HG02970 (cell line): ENCODE results near the gene BAIAP3.

Experiments
- ATAC-seq: cut with Tn5 transposase; IDR thresholded peaks from one replicate; pipeline ENCODE4 v1.9.1; 2021; ENCODE audit warnings: mild to moderate bottlenecking, moderate library complexity, moderate number of reproducible peaks; ENCODE audit not compliant: unreplicated experiment, low FRiP score

The BAIAP3 gene

GRCh38 chr16:1381612-1382406 lies 48.4 kb downstream of the BAIAP3 start:
- no peak for ATAC-seq

GRCh38 chr16:1383556-1383955 lies 50.1 kb downstream of the BAIAP3 start:
- no peak for ATAC-seq

- ATAC-seq = no peak
These were observed 51.8 kb downstream of the BAIAP3 start for GRCh38 chr16:1385232-1385631.

GRCh38 chr16:1387331-1387730 lies 53.9 kb downstream of the BAIAP3 start:
- ATAC-seq = no peak

GRCh38 chr16:1389762-1390161 lies 56.3 kb downstream of the BAIAP3 start:
- ATAC-seq = no peak

- ATAC-seq = no peak
These were observed 56.9 kb downstream of the BAIAP3 start for GRCh38 chr16:1390239-1390779.

- no peak for ATAC-seq
These were observed 59.4 kb downstream of the BAIAP3 start for GRCh38 chr16:1392826-1393225.

GRCh38 chr16:1393613-1394176 lies 60.2 kb downstream of the BAIAP3 start:
- ATAC-seq = no peak

GRCh38 chr16:1394367-1394951 lies 61.0 kb downstream of the BAIAP3 start:
- no peak for ATAC-seq

GRCh38 chr16:1395444-1396031 lies 62.1 kb downstream of the BAIAP3 start:
- ATAC-seq = no peak

- ATAC-seq = no peak
These were observed 64.3 kb downstream of the BAIAP3 start for GRCh38 chr16:1397779-1398178.

GRCh38 chr16:1398351-1398750 lies 64.9 kb downstream of the BAIAP3 start:
- ATAC-seq = no peak
